Heart left ventricle (tissue), 13 donors: ENCODE data around the gene FNIP1.

Experiments
- CTCF ChIP-seq, 12 donors: fragments of 200-600 bp; sonication (generic) in 4 of 12; IDR thresholded peaks; one replicate each; pipeline versions ENCODE4 v1.5.0 to v1.8.0; 2018 to 2022; ENCODE audit warnings: antibody characterized with exemption in 12 of 12, mild to moderate bottlenecking in 5 of 12
- POLR2A ChIP-seq, 2 donors: fragments of 450-650 bp; IDR thresholded peaks; one replicate each; pipeline ENCODE4 v1.6.1; 2017; ENCODE audit warnings: antibody characterized with exemption in 2 of 2, mild to moderate bottlenecking in 2 of 2, moderate library complexity in 2 of 2
- donor health status: ischemic (EF 13 %, LVEDD 7.1; RV severe dilation, severe dysfunction).
- donor health status: DM: no; HTN: yes; CAD: no.
- donor health status: DM: no; HTN: no; CAD: no.
- donor health status: ischemic (EF 25% LVEDD 6.9; RV normal size, moderate dysfunction).
- donor health status: ischemic (EF 25% LVEDD 5.7; RV mildly dilated, moderate dysfunction).
- donor health status: ischemic (EF 35%, LVEDD 5.7; RV mildly dilated, moderate dysfunction).
- donor health status: nonischemic (EF 11% LVEDD 7.7; RV severe dilation, severe dysfunction).
- donor health status: DM: yes; HTN: yes; CAD: no.
- donor health status: PGD.
- donor health status: ischemic (EF 29% LVEDD 5.4; RV normal size, mild dysfunction).
- donor health status: nonischemic (EF 23%, LVEDD 6.1; RV moderate dilation, normal function).

- TF ChIP-seq CTCF (IDR thresholded peaks at IDR 0.05) = no peak
- no peak for TF ChIP-seq POLR2A (IDR thresholded peaks at IDR 0.05)
These were observed 7.1 kb downstream of the FNIP1 start for GRCh38 chr5:131789765-131790164.
